ENCODE measurements around the gene U2SURP.
A peak's percentile ranks its signal among the peaks of the same experiment; 100 is the strongest.
"Not testable (repeated sequence)": the region's sequence is repeated elsewhere in the genome, so short reads cannot be mapped to it uniquely, and the experiment has no call there.

The U2SURP gene

GRCh38 chr3:143073983-143074382 is 72.6 kb downstream of the U2SURP start:
- not testable (repeated sequence) for DNase-seq

DNA sequence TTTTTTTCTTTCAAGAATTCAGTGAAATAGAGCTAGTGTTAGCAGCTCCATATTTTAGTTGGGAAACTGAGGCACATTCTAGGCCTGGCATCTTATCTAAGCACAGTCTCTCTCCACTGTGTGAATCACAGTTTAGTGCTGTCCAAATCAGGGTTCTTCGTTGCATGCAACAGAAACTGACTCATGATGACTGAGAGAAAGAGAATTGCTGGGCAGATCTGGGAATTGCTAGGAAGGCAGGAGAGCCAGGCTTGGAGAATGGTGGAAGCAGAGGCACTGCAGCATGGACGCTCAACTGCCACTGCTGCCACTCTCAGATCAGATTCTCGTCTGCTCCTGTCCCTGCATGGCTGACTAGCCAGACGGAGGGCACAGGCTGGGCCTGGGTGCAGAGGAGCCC is 77.5 kb downstream of the U2SURP start:
- no peak for DNase-seq

DNA sequence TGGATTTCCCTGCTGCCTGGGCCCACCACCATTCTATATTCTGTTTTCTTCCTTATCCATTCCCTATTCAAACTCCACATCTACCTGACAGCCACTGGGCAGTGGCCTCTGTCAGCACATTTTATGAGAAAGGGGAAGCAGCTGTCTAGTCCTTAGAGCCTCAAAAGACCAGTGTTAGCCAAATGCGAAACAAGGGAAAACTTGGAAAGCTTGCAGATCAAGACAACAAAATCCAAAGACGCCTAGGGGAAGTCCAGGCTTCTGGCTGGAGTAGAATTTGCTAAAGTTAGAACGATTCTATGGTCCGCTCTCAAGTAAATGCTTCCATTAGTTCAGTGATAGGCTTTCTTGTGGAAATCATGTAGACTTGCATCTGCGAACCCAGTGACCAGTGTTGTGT is 78.8 kb downstream of the U2SURP start:
- no peak for DNase-seq

GRCh38 chr3:143081365-143081764 is 80.0 kb downstream of the U2SURP start:
- no peak for DNase-seq

DNA sequence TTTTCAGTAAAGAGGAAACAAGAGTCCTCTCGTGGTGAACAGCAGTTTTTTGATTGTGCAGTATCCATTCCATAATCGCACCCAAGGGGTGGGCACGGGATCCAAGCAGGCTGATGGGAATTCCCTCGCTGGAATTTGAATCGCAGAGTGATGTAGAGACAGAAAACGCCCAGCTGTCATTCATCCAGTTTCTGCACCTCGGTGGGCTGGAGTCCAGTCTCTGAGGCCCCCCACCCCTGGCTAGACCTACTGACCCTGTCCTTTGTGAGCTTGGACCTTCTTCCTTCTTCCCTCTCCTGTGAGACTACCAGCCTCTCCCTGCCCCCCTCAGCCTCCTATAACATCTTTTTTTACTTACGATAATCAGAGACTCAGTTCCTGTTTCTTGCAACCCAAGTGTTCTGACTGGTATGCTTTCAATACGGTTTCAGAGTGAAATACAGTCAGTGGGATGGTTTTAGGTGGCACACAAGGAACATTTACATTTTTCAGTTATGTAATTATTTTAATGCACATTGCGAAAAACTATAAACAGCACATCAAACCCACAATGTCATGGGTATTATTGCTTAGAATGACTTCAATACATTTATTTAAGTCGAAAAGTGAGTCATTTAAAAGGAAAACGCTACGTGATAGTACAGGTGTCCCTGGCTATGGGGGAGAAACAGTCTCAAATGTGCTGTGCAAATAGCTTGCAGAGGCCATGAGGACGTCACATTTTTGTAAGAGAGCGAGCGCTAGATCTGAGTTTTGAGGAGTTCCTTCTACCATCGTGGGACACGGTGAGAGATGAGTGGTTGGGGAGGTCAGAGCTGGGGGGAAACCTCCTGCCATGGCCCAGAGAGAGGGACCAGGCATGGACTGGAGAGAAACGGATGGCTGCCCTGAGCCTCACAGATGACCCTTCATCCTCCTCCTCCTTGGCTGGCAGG is 80.7 kb downstream of the U2SURP start:
- peak; percentile 28 for DNase-seq

- no peak for DNase-seq
Measured at GRCh38 chr3:143083781-143084180, 82.4 kb downstream of the U2SURP start.

GRCh38 chr3:143084856-143085731 is 83.7 kb downstream of the U2SURP start:
- DNase-seq, result no peak

DNA sequence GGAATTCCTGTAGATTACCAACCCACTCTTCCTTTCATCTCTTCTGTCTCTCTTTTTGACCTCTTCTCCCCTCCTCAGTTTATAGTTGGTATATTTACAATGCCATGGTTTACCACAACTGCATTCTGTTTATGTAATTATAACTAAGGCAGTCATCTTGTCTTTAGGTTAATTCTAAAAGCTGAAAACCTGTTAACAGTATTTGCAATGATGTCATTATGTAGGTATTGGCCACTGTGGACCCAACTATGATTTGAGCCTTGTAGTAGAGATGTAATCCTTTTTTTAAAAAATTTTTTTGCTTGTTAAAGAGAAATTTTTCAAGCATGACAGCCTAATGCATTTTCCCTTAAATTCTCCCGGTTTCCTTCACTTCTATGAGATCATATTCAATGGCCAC is 87.5 kb downstream of the U2SURP start:
- DNase-seq, result no peak

DNA sequence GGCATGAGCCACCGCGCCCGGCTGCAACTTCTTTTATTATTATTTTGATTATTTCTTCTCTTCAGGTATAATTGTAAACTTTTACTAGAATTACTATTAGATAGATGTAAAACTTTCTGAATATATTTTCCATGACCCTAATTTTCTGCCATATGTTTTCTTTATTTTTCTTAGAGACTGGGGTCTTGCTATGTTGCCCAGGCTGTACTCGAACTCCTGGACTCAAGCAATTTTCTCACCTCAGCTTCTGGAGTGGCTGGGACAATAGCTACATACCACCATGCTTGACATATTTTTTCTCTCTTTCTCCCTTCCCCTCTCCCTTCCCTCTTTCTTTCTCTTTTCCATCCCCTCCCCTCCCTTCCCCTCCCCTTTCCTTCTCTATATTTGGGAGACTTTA is 88.6 kb downstream of the U2SURP start:
- DNase-seq, result no peak

DNA sequence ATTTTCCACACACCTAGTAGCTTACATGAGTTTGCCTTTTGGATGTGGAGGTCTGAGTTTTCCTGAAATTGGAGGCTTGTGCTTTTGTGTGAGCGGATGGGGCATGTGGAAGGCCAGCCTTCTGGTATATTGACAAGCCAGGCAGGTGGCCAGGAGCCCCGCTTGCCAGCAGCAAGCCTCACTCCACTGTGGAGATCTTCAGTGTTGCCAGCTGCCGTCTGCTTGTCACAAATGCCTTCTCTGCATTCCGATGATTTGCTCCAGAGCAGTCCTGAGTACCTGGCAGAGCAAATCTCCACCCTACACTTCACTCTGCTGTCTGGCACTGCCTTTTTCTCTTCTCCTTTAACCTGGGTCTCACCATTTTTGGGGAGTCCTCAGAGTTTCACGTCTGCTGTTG is 89.1 kb downstream of the U2SURP start:
- no peak for DNase-seq

DNA sequence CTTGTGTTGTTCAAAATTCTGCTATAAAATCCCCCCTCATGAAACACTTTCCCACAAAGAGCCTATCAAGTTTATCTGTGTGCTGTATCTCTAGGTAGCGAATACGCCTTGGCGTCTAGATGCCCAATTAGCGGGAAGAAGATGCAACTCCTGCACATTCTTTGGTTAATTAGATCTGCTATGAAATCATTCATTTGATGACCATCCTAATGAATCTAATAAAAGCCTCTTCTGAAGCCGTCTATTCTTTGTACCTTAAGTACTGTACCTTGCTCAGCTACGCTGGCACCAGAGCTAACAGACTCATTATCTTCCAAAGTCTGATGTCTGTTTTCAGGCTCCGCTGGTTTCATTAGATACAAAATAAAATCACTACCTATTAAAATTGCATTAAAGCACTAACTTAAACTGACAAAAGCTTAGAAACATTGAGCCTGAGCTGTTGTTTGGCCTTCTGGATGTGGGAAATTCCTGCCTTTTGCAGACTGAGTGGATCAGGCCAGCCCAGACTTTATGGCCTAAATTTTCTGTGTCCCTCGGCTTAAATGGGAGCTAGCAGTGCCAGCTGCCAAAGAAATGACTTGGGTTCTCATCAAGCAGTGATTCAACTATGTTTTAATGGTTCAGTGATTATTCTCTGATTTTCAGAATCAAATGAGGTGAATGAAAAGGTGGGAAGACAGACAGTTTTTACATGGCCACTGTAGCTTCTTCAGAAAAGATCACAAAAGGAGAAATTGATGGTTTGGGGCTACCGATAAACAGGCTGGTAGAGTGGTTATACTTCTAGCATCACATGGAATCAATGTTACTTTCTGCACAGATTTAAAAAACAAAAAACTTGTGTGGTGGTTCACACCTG is 89.8 kb downstream of the U2SURP start:
- DNase-seq, result no peak

- no peak for DNase-seq
Measured at GRCh38 chr3:143092191-143092590, 90.8 kb downstream of the U2SURP start.

GRCh38 chr3:143095813-143096212 is 94.4 kb downstream of the U2SURP start:
- DNase-seq, result no peak

DNA sequence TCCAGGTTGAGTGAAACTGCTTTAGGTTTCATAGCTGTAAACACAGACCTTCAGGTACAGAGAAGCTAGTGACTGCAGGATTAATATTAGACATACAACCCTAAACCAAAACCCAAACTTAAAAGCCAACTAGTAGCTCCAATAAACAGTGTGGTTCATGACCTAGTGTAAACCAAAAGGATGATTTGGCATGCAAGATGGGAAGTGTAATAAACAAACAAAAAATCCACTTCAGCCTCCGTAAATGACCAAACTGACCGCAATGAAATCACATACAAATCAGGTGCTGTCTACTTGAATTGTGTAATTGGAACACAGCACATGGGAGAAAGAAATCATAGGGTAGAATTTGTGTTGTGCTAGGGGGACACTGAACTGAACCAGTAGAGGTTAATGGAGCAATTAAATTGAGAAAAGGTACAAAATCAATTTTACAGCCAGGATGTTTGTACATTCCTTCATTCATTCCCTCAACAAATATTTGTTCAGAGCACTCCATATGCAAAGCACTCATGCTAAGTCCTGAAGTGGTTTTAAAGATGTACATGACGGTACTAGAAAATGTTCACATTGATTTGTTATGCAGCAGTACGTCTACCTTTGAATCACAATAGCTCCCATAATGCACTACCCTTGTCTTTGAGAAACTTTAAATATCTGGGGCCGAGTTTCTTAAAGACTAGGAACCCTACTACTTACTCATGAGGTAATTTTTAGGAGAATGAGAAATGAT is 96.8 kb downstream of the U2SURP start:
- no peak for DNase-seq

DNA sequence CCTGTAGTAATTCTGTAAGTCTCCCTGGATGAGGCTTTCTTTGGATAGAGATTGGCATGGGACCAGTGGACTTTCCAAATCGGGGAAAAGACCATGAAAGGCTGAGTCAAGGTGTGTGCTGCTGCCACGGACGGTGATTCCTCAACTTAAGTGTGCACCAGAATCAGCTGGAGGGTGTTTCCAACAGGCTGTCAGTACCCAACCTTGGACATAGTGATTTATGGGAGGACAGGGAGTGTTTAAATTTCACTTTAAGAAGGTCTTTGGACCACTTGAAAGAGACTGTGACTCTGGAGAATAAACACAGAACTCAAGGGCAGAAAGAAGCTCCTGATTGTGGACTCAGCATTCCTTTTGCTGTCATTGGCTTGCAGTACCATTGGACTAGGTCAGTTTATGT is 97.8 kb downstream of the U2SURP start:
- no peak for DNase-seq

- DNase-seq, result no peak
Measured at GRCh38 chr3:143099690-143100089, 98.3 kb downstream of the U2SURP start.

- DNase-seq, result no peak
Measured at GRCh38 chr3:143100451-143100850, 99.1 kb downstream of the U2SURP start.

DNA sequence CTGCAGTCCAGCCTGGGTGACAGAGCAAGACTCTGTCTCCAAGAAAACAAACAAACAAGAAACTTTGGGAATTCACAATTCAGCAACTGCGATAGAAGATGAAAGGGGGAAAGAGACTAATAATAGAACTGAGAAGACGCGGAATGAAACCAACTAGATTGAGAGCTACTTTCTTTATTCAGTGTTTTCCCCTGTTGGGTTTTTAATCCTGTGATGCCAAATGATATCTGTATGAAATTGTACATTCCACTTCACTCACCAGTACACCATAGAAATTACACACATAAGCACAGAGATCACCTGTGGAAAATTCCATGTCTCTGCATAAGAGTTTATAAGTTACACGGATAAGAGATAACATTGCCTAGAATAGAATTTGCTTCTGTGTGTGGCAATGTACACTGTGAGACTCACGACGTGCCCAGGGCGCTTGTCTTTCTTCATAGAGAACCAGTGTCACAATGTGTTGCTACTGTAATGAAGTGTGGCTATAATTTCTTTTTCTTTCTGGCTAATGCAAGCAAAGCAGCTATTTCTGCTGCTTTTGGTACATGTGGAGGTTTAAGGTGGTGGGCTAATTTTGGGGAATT is 100.5 kb downstream of the U2SURP start:
- DNase-seq, result no peak

GRCh38 chr3:143103652-143104051 is 102.3 kb downstream of the U2SURP start:
- no peak for DNase-seq

DNA sequence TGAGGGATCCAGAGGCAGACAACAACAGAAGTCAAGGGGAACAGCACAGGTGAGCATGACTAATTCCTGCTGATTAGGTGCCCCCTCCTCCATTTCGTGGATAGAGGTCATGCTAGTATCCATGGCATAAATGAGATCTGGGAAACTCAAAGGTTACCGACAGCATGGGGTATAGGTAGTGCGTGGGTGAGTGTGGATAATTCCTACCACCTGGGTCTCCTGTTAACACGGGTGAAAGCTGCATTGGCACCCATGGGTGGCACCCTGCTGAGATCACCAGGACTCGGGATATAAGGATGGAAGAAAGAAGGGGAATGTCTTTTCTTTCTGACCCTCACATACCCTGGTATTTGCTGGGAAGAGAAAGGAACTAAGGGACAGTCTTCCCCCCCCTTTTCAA is 103.8 kb downstream of the U2SURP start:
- DNase-seq, result no peak

DNA sequence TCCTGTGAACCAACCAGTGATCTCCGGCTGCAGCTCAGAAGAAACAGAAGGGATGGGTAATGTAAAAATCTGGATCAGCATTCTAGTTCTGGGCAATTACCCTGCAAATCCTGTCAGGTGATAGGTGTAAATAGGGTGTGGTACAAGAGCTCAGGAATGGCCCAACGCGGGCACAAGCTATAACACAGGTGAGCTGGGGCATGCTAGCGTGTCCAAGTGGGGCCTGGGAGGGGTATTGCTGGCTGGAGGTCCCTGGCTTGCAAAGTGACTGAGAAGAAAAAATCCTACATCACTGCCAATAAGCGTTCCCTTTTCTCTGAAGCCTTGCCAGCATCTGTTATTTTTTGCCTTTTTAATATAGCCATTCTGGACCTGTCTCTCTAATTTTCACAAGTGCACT is 108.5 kb downstream of the U2SURP start:
- no peak for DNase-seq
